Measurements from ENCODE around the gene HTR1A. TPM values are rescaled to one million over a fixed set of nuclear protein-coding genes. Genes with fewer than 3 reads are reported as not detected.

Gene HTR1A
- not detected for total RNA-seq
- long read RNA-seq: 0 reads

DNA sequence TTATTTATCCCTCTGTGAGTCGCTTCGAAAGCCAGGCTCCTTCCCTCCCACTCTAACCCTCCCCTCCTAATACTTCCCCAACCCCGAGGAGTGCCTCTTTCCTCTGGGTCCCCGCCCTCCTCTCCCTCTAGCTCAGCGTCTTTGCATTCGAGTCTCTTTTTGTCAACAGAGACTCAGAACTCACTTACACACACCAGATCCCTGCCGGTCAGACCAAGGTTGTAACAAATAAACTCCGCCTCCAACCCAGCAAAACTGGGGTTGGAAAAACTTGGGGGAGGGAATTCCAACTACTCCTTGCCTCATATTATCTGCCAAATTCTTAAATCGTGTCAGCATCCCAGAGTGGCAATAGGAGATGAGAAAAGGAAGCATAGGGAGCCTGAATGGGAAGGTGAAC is at the start of gene HTR1A:
Gene HTR1A, minus strand, starts transcription at position 167 of the 400 bp plus-strand sequence. CDS start 726 bp downstream, outside the sequence.
- no peak for DNase-seq
- intact Hi-C loops (cut with micrococcal nuclease): loop anchor here (10.0 kb wide), 1 partner anchor 557 kb away; no protein-coding TSS in a partner anchor
- Histone ChIP-seq H3K36me3 (no peaks in the 10 kb centered on the region), H3K27ac (replicated peaks) (no peak within 1 kb of the TSS), H3K27me3 (ENCODE audit: low read depth) (peaks cover 58% of the 10 kb centered on the region), H3K4me1 (no peaks in the 10 kb centered on the region), H3K4me3 (no peak within 1 kb of the TSS), H3K9me3 (replicated peaks) (no peaks in the 10 kb centered on the region)
- TF ChIP-seq, protein P1, sequence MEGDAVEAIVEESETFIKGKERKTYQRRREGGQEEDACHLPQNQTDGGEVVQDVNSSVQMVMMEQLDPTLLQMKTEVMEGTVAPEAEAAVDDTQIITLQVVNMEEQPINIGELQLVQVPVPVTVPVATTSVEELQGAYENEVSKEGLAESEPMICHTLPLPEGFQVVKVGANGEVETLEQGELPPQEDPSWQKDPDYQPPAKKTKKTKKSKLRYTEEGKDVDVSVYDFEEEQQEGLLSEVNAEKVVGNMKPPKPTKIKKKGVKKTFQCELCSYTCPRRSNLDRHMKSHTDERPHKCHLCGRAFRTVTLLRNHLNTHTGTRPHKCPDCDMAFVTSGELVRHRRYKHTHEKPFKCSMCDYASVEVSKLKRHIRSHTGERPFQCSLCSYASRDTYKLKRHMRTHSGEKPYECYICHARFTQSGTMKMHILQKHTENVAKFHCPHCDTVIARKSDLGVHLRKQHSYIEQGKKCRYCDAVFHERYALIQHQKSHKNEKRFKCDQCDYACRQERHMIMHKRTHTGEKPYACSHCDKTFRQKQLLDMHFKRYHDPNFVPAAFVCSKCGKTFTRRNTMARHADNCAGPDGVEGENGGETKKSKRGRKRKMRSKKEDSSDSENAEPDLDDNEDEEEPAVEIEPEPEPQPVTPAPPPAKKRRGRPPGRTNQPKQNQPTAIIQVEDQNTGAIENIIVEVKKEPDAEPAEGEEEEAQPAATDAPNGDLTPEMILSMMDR (IDR thresholded peaks at IDR 0.05; ENCODE audit: borderline replicate concordance): no peak

DNA sequence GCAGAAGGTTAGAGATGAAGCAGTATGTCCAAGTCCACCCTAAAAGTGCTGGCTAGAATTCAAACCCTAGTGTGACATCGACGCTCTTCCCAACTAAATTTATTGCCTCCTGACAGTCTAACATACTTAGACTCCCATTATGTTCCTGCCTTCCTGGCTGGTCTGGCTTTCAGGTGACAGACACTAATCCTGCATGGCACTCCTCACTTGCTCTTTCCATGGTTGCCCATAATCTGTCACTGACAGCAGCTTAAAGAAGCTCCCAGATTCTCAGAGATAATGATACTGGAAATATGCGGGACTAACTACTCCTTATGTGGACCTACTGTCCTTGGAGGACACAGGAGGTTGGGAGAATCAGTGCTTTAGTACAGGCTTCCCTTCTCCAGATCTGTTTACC is 41.7 kb upstream of the HTR1A start:
- no peaks in the 10 kb centered on the region for H3K4me1 ChIP-seq
- intact Hi-C loops (cut with micrococcal nuclease): no loop called here

DNA sequence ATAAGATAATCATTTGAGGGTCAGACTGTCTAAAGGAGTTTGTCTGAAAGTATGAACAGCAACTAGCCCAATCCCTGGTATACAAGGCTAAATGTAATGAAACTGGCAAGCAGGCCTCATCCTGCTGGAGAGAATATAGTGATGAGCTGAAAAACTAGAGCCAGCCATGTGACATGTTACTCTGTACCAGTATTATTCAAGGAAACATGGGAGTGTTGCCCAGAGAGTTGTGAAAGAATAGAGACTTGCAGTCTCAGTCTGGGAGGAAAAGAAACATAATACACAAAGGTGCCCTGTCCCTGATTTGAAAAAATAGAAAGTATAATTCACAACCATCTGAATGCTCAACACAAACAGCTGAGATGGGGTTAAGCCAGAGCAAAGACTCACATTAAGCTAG is 37.9 kb upstream of the HTR1A start:
- H3K36me3 ChIP-seq: no peaks in the 10 kb centered on the region
- intact Hi-C loops (cut with micrococcal nuclease): no loop called here
- H3K27ac ChIP-seq (replicated peaks): no peak overlapping the region
- no peak for DNase-seq
- TF ChIP-seq, protein P1 (IDR thresholded peaks at IDR 0.05; ENCODE audit: borderline replicate concordance): no peak
- H3K4me1 ChIP-seq: no peaks in the 10 kb centered on the region
- H3K4me3 ChIP-seq: no peak overlapping the region
- H3K9me3 ChIP-seq (replicated peaks): no peaks in the 10 kb centered on the region
- no peaks in the 10 kb centered on the region for H3K27me3 ChIP-seq (ENCODE audit: low read depth)

More for the DNA sequence above, 41.7 kb upstream of the HTR1A start:
- peaks cover 6% of the 10 kb centered on the region for H3K9me3 ChIP-seq (replicated peaks)
- H3K36me3 ChIP-seq: no peaks in the 10 kb centered on the region
- DNase-seq: no peak
- H3K4me3 ChIP-seq: no peak overlapping the region
- no peaks in the 10 kb centered on the region for H3K27me3 ChIP-seq (ENCODE audit: low read depth)
- TF ChIP-seq, protein P1 (IDR thresholded peaks at IDR 0.05; ENCODE audit: borderline replicate concordance): no peak
- no peak overlapping the region for H3K27ac ChIP-seq (replicated peaks)

DNA sequence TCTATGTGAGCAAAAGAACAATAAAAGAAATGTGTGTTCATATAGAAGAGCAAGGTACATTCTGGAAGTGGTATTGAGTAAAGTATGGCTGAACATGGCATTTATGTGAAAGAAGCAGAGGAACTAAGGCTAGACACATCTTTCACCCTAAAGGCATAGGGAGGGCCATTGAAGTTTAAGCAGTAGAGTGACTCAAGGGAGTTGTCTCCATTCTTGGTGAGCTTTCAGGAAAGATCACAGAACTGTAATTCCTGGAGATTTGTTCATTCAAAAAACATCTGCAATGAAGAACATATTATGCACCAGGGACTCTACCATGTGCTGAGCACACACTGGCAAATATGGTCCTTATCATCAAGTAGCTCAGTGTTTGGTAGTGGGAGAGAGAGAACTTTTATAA is 24.8 kb upstream of the HTR1A start:
- intact Hi-C loops (cut with micrococcal nuclease): no loop called here
- DNase-seq: no peak
- no peak overlapping the region for H3K27ac ChIP-seq (replicated peaks)
- no peaks in the 10 kb centered on the region for H3K27me3 ChIP-seq (ENCODE audit: low read depth)
- H3K4me3 ChIP-seq: no peak overlapping the region
- H3K4me1 ChIP-seq: no peaks in the 10 kb centered on the region
- TF ChIP-seq, protein P1 (IDR thresholded peaks at IDR 0.05; ENCODE audit: borderline replicate concordance): no peak
- no peaks in the 10 kb centered on the region for H3K36me3 ChIP-seq
- peaks cover 7% of the 10 kb centered on the region for H3K9me3 ChIP-seq (replicated peaks)

DNA sequence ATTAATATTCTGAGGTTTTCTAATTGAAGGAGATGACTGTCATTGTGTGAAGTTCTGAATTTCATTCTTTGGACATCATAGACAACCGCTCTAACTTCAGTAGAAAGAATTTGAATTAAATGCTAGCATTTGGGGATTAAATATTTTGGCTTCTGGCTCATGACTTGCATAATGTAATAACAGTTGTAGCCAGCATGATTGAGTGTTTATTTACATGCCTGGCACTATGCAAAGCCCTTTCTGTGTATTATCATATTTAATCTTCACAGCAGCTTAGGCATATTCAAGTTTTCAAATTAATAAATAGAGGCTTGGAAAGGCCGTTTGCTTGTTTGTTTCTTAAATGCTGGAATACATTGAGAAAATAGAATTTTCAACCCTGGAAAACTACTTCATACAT is 19.6 kb upstream of the HTR1A start:
- intact Hi-C loops (cut with micrococcal nuclease): no loop called here
- no peak for DNase-seq
- TF ChIP-seq, protein P1 (IDR thresholded peaks at IDR 0.05; ENCODE audit: borderline replicate concordance): no peak
- Histone ChIP-seq H3K9me3 (replicated peaks) (peaks cover under 1% of the 10 kb centered on the region), H3K4me1 (no peaks in the 10 kb centered on the region), H3K4me3 (no peak overlapping the region), H3K27me3 (ENCODE audit: low read depth) (no peaks in the 10 kb centered on the region), H3K27ac (replicated peaks) (no peak overlapping the region), H3K36me3 (no peaks in the 10 kb centered on the region)
